Activated CD4-positive, alpha-beta T cell treated with anti-CD3 and anti-CD28 coated beads, Interleukin-2, amount 50 U/mL, for 16 hours (primary cell): ENCODE results near the gene BOD1L1.

ENCODE experiments used
- DNase-seq: peaks from one replicate; pipeline ENCODE4 v3.0.0-alpha.2; 2020

Gene BOD1L1

DNA sequence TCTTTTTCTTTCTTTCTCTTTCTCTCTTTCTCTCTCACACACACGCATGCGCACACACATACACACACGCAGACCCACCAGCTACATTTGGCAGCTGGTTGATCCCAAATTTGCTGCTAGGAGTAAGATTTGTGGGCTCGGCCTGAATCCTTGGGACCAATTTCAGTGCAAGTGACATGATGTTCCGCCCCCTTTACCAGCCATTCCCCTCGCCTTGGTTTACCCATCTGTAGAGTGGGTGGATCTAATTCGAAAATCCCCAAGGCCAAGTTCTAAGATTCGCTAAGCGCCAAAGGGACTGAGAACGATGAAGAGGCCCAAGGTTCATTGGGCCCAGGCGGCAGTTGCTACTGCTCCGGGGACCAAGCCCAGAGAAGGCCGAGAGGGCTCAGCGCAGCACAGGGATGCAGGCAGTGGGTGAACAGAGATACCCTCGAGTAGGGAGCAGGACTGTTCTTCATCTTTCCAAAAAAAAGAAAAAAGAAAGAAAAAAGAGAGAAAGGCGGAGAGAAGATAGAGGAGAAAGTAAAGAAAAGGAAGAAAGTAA lies 89.0 kb downstream of the BOD1L1 start:
- no peak for DNase-seq

DNA sequence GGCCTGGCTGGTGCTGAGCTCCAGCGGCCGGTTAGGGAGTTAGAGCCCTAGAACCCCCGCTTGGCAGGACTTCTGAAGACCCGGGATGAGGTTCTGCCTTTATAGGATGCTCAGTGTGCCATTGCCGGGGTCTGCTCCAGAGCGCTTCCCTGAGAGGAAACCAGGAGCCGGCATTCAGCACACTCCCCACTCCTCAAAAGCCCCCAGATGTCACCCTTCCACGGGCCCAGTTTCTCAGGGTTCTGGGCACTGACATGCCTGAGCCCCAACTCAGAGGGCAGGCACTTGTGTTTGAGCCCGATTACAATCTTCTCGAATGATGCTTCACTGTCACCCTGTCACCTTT lies 89.7 kb downstream of the BOD1L1 start:
- no peak for DNase-seq

DNA sequence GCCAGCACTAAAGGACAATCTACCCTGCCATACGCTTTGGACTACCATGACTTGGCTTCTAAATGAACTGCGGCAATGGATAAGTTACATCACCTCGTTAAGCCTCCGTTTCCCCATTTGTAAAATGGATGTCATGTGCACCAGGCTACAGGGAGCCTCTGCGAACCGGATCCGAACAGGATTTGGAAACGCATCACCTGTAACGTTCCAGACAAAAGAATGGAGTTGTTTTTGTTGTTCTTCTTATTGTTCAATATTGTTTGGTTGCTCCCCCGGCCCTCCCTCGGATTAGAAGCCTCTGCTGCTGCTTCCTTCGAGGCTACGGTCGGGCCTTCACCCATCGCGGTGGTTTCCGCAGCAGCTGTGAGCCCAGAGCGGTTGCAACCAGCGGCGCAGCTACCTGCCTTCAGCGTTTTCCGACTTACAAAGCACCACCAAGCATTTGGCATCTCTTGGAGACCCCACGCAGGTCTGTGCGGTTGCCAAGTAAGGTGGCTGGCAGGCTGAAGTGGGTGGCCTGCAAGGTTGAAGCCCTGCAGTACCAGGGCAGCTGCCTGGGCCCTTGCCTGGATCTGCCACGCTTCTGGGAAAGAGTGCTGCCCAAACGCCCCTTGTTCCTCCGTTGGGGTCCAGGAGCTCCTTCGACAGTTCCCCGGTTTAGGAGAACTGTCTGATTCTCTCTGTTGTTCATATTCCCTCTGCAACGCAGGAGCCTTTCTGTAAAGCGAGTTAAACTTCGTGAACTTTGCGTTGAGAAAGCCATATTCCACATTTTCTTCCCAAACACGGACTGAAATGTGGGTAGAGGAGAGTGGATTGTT lies 90.3 kb downstream of the BOD1L1 start:
- no peak for DNase-seq

DNA sequence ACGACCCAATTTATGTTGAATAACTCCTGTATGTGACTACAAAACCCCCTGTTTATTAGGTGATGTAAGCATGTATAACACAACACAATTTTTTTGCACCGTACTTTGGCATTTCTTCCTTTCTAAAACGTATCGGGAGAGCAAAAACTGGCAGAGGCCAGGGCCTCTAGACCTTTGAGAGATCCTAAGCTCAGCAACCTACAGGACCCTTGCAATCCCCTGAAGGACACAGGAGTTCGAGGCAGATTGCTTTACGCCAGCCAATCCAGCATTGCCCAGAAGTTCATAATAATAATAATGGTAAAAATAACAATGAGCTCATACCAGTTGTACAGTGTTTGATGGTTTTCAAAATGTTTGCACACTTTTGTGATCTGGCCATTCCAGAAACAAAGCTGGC lies 90.9 kb downstream of the BOD1L1 start:
- DNase-seq = no peak

DNA sequence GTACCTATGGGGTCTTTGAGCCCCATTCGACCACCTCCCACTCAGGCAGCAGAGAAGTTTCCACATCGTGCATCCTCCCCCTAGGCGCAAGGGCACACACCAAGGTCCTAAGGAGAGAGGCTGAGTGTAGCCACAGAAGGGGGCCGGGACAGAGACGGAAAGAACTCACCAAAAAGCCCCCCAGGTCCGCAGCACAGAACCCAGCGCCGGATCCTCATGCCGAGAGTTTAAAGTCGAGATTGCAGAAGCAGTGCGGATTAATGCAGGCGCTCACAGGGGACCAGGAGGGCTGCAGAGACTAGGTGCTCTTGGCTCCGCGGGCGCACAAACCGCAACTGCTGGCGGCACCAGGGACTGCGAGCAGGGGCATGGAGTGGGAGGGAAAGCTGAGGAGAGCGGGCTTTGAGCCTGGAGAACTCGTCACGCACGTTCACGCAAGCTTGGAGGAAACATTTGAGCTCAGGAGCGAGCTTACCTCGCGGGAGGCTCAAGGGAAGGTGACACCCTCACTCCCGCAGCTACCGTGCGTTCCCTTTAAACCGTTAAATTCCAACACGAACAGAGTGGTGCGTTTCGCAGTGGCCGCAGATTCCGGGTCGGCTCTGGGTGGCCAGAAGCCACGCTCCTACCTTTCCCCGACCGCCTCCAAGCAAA lies 91.7 kb downstream of the BOD1L1 start:
- no peak for DNase-seq

DNA sequence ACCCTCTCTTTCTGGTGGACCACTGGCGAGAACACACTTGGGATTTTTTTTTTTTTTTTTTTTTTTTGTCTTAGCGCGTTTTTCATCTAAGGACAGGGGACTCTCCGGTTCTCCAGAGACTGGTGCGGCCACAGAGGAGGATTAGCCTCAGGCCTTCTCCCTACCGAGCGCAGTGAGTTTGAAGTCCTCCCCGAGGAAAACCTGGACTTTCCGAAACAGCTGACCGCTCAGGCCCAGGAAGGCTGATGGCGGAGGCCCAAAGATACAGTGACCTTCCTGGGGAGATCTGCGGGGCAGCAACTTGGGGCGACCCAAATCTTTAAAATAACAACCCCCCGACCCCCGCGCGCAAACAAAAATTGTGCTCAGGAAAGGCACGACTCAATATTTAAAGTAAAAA lies 92.4 kb downstream of the BOD1L1 start:
- no peak for DNase-seq

DNA sequence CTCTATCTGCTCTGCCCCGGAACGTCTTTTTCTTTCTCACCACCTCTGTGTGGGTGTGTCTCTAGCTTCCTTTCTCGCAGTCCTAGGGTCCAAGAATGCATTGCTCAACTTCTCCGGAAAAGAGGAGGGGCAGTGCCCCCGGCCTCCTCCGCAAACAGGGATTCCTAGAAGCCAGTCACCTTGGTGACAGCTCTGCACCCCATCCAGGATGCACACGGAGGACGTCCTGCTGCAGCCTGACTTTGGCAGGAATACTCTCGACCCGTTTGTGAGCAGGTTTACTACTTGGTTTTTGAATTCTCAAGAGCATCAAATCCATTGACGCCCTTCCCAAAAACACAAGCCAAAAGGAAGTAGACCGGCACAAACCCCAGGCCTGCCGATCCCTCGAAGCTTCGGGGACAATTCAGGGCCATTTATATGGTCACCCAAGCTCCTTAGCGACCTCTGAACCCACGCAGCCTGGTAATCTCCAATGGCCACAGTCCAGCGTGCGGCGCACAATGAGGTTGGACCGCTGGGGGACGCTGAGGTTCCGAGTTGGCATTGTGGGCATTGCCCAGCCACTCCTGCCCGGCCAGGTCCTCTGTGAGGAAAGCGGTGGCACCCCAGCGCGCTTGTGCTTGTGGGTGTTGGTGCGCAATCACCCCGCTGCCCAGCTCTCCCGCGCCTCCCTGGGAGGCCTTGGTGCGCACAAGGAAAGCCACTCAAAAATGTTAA lies 93.0 kb downstream of the BOD1L1 start:
- DNase-seq = no peak

DNA sequence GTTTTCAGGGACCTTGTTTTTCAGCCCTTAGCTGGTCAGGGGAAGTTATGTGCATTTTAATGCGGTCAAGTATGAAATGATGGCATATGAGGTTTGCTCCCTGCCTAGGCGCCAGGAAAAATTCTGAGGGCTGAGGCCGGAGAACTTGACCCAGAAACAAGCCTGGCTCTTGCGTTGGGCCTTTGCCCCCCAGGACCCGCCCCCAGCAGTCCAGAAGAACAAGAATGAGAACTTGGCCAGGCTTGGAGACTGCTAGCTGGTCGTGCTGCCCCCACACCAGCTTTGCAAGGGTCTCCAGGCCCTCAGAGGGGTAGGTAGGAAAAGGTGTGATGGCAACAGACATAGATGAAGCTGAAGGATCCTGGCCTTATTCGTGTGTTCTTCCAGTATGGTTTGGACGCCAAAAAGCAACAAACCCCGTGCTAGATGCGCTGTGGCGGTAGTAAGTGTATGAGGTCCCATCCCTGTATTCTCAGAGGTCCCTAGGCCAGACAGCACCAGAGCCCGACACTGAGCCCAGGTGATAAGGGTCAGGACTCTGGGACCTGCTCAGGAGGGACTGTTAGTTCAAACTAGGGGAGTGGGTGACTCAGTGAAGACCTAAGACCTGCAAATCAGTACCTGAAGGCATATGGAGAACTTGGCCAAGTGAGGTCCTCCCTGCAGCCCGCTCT lies 93.7 kb downstream of the BOD1L1 start:
- DNase-seq = no peak

DNA sequence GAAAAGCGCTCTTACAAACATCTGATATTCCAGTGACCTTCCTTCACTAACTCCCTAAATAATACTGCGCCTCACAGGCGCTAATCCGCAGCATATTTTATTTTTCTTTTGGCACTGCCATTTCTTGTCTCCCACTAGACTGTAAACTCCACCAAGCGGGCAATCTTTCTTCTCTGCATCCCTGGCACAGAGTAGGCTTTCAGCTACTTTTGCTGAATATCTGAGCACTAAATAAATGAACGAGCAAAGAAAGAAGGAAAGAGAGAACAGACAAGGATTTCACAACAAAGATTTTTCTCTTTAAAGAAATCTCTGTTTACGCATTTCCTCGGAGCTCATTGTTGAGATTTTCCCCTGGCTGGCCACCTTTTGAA lies 95.9 kb downstream of the BOD1L1 start:
- DNase-seq = no peak

DNA sequence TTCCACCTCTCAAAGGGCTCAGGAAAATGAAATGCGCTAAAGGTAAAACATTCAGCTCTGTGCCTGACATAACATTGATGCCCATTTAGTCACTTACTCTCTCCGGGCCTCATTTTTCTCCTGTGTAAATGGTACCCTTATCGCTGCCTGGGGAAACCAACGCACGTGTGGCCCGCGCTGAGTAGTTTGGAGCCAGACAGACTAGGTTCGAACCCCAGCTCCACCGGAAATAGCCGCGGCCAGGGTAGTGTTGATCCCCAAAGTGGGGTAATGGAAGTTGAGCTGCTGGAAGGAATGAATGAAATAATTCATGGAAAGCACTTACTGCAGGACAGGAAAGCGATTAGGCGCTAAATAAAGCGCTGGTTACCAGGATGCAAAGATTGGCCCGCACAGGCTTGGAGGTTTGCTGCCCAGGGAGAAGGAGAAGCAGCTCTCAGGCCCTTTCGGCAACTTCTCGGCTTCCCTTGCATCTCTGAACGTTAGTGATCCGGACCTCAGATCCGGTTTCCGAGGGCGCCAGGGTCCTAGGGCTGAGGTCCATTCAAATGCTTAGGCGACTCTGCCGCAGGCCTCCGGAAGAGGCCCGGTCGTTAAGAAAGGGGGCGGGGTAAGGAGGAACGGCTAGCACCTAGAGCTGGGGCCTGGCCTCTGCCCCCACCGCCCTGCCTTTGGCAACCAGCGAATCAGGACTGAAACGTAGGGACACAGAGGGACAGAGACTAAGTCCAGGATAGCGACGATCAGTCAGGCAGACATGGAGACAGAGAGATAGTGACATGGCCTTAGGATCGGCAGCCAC lies 96.5 kb downstream of the BOD1L1 start:
- no peak for DNase-seq

DNA sequence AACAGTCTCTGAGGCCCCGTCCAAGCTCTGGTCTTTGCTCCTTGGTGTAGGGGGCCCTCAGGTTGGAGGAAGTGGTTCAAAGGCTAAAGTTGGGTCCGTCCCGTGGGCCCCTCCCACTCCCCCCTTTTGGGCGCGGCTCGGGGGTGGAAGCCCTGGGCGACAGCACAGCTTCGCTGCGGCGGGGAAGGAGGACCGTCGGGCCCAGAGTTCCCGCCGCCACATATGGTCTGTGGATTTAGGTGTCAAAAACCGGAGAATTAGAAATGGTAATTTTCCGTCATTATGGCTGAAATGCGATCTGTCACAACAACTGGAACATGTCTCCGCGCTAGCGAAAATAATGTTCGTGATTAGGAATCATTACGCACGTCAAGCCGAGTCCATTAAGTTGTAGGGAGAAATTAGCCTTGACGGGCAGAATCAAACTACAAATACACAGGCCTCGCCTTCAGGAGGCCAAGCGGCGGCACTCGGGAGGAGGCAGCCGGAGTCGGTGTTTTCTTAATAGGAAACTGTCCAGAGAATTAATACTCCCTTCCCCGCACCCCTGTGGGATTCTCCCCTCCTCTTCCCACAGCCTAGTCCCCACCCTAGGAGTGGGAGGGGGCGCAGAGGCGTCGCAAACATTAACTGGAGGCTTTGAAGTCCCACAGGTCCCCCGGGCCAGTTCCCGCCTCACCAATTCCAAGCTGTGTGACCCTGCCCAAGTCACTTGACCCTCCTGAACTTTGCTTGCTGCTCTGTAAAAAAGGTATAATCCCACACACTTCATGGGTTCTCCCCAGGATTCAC lies 98.2 kb downstream of the BOD1L1 start:
- DNase-seq = no peak

DNA sequence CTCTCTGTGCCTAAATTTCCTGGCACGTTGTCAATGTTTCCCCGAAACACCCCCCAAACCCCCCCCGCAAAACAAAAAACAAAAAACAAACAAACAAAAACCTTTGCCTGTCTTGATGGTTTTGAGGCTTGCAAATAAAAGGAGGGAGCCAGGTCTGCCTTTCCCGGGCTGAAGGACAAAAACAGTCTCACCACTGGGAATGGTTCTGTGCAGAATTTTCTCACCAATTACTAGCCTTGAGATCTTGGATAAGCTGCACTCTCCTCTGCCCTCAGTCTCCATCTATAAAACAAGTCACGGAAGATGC lies 98.8 kb downstream of the BOD1L1 start:
- DNase-seq = no peak

DNA sequence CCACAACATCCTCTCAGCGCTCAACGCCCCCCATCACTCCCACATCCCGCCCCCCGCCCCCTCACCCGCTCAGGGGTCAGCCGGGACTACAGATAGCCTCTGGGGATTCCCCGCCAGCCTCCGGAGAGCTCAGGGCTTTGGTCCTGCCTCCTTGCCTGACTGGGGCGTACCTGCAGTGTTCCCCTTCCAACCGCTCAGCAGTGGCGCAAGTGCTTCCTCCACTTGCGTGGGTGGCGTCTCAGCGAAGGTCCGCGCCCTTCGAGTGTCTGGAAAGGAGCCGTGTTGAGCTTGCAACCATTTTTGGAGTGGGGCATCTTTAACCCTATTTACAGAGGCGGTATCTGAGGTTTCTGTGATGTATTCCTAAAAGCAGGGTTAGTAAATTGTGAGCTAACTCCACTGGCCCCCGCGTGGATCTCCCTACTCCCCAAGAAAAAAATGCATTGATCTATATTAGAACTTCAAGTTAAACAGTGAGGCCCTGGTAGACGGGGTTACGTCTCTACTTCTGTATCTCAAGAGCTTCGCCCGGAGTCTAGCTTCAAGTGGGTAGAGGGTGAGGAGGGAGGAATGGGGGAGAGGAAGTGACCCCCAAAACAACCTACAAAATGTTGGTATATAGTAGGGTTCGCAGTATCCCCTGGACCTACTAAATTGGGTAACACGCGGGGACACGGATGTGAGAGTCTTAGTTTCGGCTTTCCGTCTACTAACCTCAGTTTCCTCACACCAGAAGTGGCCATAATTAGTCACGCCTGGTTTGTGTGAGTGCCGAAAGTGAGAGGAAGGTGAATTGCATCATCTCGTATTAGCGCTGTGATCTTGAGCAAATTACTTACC lies 99.3 kb downstream of the BOD1L1 start:
- DNase-seq = peak; percentile 68

DNA sequence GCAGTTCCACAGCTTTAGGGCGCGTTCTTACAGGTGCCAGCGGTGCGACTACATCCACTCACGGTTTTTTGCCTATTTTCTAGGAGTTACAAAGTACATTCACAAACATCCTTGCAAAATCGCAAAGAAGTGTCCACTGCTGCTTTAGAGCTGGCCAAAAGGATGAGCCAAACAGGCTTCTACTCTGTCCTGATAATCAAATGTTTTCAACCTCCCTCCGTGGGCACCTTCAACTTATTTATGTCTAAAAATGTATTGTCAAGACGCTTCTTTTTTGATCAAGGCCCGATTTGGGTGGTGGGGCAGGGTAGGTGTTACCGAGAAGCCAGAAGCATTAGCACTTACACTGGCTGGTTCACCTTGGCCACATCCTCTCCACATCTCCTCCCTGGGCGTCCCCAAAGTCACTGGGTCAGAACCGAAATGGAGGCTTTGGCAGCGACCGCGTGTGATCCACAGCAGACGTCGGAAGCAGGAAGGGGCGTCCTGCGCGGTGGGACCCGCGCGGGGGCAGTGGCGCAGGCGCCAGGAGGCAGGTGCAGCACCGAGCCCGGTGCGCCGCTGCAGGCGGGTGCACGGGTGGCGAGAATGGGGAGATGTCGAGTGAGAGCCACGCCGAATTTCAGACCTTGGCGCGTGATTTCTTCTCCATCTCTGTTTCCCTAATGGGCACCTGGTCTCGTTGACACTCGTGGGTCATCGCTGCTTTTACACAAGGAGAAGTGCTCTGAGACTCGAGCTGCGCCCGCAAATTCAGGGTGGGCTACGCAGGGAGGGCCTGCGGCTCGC lies 100.1 kb downstream of the BOD1L1 start:
- no peak for DNase-seq

DNA sequence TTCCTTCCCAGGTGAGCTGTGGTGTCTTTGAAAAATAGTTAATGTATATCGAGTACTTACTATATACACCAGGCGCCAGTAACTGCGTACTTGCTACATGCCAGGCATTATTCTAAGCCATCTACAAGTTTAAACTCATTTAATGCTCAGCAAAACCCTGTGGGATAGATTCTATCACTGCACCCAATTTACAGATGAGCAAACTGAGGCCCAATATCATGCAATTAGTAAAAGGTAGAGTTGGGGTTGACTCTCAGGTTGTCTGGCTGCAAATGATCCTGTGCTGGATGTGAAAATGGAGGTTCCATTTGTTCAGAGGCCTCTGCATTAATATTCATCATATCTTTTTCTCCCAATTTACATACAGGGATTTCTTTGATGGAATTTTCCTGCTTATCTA lies 100.9 kb downstream of the BOD1L1 start:
- DNase-seq = no peak

DNA sequence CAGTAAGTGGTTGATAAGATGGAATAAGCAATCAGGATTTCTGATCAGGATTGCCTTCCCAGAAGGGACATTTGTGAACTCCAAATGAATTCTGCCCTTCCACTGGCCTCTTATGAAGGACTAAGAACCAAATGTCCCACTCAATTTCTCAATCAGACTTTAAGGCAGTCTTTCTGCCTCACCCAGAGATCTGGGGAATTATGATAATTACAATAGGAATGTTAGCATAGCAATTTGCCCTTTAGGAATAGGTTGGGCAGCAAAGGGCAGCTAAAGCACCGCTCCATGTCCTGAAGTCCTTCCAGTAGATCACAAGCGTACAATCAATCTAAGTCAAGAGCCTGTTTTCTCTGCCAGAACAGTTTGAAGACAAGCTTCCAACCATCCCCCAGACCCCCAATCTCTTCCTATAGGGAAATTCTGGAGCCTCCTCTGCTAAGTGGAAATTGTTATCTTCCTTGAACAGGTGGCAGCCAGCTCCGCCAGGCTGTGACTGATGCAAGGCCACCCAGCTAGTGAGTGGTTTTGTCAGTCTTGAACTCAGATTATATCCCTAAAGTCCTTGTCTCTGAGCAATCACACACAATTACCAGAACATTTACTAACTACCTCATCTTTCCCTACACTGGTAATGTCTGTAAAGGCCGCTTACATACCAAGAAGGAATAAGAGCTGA lies 101.8 kb downstream of the BOD1L1 start:
- no peak for DNase-seq

DNA sequence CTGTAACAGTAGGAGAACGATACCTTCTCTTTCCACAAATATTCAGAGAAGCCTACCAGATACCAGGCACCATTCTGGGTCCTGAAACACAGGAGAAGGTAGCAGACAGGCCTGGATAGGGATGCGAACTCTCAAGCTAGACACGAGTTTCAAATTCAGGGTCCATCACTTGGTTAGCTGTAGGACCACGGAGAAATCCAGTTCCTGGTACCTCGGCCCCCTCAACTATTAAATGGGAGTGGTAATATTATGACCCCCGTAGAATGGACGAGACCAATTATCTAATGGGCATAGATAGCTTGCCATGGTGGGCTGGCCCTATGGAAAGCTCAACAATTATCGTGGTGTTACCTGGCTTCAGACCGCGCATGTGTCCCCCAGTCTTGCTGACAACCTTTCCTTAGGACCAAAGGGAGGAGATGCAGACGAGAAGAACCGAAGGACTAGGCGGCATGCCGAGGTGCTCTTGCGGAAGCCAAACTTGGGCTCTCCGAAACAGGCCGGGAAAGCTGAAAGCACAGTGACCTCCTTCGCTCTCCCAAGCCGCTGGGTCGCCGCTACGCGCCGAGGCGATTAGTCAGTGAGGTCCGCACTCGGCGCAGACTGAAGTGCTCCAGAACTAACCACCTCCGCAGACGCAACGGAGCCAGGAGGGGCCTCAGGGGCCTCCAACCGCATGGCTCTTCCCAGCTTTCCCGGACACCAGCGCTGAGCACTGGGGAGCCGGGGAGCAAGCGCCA lies 102.9 kb downstream of the BOD1L1 start:
- DNase-seq = no peak
